HEK293 (cell line): ENCODE data around the gene BIRC5.

Source experiments
- BCL11A ChIP-seq: fragments of 450-650 bp; formaldehyde crosslinking; IDR thresholded peaks from 2 replicates; pipeline ENCODE4 v1.5.1; 2016; ENCODE audit warnings: low read depth, missing biosample characterization, missing genetic modification characterization
- PBX3 ChIP-seq: sonication (generic); formaldehyde crosslinking; IDR thresholded peaks from 2 replicates; pipeline ENCODE4 v1.8.1; 2022; ENCODE audit warnings: mild to moderate bottlenecking, moderate library complexity, missing genetic modification reagents
- YY1 ChIP-seq: fragments of 450-650 bp; formaldehyde crosslinking; IDR thresholded peaks from 2 replicates; pipeline ENCODE4 v1.5.1; 2018; ENCODE audit warnings: missing biosample characterization, missing genetic modification characterization
- ZFP37 ChIP-seq: fragments of 450-650 bp; formaldehyde crosslinking; IDR thresholded peaks from 2 replicates; pipeline ENCODE4 v1.5.1; 2016; ENCODE audit warnings: missing biosample characterization, missing genetic modification characterization
- ZNF140 ChIP-seq: fragments of 450-650 bp; formaldehyde crosslinking; IDR thresholded peaks from 2 replicates; pipeline ENCODE4 v1.5.1; 2016; ENCODE audit warnings: missing biosample characterization, missing genetic modification characterization
- ZNF398 ChIP-seq: fragments of 450-650 bp; formaldehyde crosslinking; IDR thresholded peaks from 2 replicates; pipeline ENCODE4 v1.5.1; 2017; ENCODE audit warnings: missing biosample characterization, missing genetic modification characterization
- ZNF560 ChIP-seq: fragments of 450-650 bp; formaldehyde crosslinking; IDR thresholded peaks from 2 replicates; pipeline ENCODE4 v1.5.1; 2017; ENCODE audit warnings: missing biosample characterization, missing genetic modification characterization, borderline replicate concordance
- ZNF580 ChIP-seq: fragments of 450-650 bp; formaldehyde crosslinking; IDR thresholded peaks from 2 replicates; pipeline ENCODE4 v1.5.1; 2016; ENCODE audit warnings: missing biosample characterization, missing genetic modification characterization
- ZNF776 ChIP-seq: fragments of 450-650 bp; formaldehyde crosslinking; IDR thresholded peaks from 2 replicates; pipeline ENCODE4 v1.5.0; 2017; ENCODE audit warnings: missing biosample characterization, missing genetic modification characterization, borderline replicate concordance
- TF ChIP-seq, protein P1 (sequence below): fragments of 450-650 bp; formaldehyde crosslinking; IDR thresholded peaks from 2 replicates; pipeline ENCODE4 v1.5.1; 2016; ENCODE audit warnings: missing biosample characterization, missing genetic modification characterization
- TF ChIP-seq, protein P2 (sequence below): fragments of 450-650 bp; formaldehyde crosslinking; IDR thresholded peaks from 2 replicates; pipeline ENCODE4 v1.5.1; 2016; ENCODE audit warnings: missing biosample characterization, missing genetic modification characterization

DNA sequence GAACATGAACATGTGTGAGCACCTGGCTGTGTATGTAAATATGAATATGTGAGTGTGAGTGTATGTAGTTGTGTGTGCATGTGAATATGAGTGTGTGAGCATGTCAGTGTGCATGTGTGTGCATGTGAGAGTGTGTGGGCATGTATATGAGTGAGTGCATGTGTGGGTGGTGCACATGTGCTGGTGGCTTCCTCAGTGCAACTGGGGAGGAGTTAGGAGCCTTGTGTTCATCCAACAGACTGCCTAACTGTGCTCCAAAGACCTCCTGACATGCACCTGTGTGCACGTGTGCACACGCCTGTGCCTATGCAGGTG is 18.8 kb downstream of the BIRC5 start:
- no peak for TF ChIP-seq ZNF398
- TF ChIP-seq, protein P1, sequence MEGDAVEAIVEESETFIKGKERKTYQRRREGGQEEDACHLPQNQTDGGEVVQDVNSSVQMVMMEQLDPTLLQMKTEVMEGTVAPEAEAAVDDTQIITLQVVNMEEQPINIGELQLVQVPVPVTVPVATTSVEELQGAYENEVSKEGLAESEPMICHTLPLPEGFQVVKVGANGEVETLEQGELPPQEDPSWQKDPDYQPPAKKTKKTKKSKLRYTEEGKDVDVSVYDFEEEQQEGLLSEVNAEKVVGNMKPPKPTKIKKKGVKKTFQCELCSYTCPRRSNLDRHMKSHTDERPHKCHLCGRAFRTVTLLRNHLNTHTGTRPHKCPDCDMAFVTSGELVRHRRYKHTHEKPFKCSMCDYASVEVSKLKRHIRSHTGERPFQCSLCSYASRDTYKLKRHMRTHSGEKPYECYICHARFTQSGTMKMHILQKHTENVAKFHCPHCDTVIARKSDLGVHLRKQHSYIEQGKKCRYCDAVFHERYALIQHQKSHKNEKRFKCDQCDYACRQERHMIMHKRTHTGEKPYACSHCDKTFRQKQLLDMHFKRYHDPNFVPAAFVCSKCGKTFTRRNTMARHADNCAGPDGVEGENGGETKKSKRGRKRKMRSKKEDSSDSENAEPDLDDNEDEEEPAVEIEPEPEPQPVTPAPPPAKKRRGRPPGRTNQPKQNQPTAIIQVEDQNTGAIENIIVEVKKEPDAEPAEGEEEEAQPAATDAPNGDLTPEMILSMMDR (tag by site-specific recombination), result no peak
- TF ChIP-seq ZNF776 (tag by site-specific recombination), result no peak
- TF ChIP-seq YY1 (tag by site-specific recombination), result no peak
- TF ChIP-seq ZNF580 (tag by site-specific recombination), result no peak
- TF ChIP-seq ZNF560 (tag by site-specific recombination), result no peak
- no peak for TF ChIP-seq ZNF140 (tag by site-specific recombination)
- TF ChIP-seq BCL11A (tag by site-specific recombination), result no peak
- TF ChIP-seq, protein P2, sequence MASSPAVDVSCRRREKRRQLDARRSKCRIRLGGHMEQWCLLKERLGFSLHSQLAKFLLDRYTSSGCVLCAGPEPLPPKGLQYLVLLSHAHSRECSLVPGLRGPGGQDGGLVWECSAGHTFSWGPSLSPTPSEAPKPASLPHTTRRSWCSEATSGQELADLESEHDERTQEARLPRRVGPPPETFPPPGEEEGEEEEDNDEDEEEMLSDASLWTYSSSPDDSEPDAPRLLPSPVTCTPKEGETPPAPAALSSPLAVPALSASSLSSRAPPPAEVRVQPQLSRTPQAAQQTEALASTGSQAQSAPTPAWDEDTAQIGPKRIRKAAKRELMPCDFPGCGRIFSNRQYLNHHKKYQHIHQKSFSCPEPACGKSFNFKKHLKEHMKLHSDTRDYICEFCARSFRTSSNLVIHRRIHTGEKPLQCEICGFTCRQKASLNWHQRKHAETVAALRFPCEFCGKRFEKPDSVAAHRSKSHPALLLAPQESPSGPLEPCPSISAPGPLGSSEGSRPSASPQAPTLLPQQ (tag by site-specific recombination), result no peak
- no peak for TF ChIP-seq ZFP37 (tag by site-specific recombination)
- no peak for TF ChIP-seq PBX3 (CRISPR knock-in tag)
